Activated CD4-positive, alpha-beta T cell treated with anti-CD3 and anti-CD28 coated beads, Interleukin-2, amount 10 ng/mL, durations not matched to agents 24 days and 14 days (primary cell): ENCODE results near the gene CD6. TPM values are rescaled to one million over a fixed set of nuclear protein-coding genes. Genes with fewer than 3 reads are reported as not detected.

Experiments
- DNase-seq: peaks from one replicate; pipeline ENCODE4 v3.0.0; 2022
- H3K27ac Mint-ChIP-seq: one replicate; pipeline ENCODE4 v1.8.0; 2022; ENCODE audit warnings: mild to moderate bottlenecking, mixed read lengths
- H3K27me3 Mint-ChIP-seq: one replicate; pipeline ENCODE4 v1.8.0; 2022; ENCODE audit warnings: mixed read lengths
- H3K36me3 Mint-ChIP-seq: one replicate; pipeline ENCODE4 v1.8.0; 2022; ENCODE audit warnings: low read depth, mild to moderate bottlenecking, mixed read lengths
- H3K4me1 Mint-ChIP-seq: one replicate; pipeline ENCODE4 v1.8.0; 2021; ENCODE audit warnings: mixed read lengths
- H3K4me3 Mint-ChIP-seq: one replicate; pipeline ENCODE4 v1.8.0; 2022; ENCODE audit warnings: mild to moderate bottlenecking, moderate library complexity, mixed read lengths
- H3K9me3 Mint-ChIP-seq: one replicate; pipeline ENCODE4 v1.8.0; 2021; ENCODE audit warnings: mixed read lengths
- intact Hi-C: fragments of 100-400 bp; cut with micrococcal nuclease; formaldehyde crosslinking; loops from one replicate; pipeline ENCODE4 v1.15.1; 2023
- total RNA-seq: library from RNA; stranded (reverse); gene quantifications from 2 replicates; pipeline ENCODE4 v1.2.3, GENCODE V29; 2022

Gene CD6
- total RNA-seq, 1 donor from 2014 or later = 421 TPM

- H3K9me3 Mint-ChIP-seq = no peaks in the 10 kb centered on the region
- H3K27me3 Mint-ChIP-seq = no peaks in the 10 kb centered on the region
- H3K36me3 Mint-ChIP-seq = peaks cover 71% of the 10 kb centered on the region
- peaks cover 71% of the 10 kb centered on the region for H3K4me1 Mint-ChIP-seq
- DNase-seq = peak; percentile 95
- H3K4me3 Mint-ChIP-seq = peak overlapping the region; percentile 67
- peak overlapping the region; percentile 90 for H3K27ac Mint-ChIP-seq
- intact Hi-C loops = loop anchor here (1.0 to 10.0 kb wide), 6 partner anchors 17 to 187 kb away; partner anchors contain the start of genes CD6 and TMEM109
Measured at GRCh38 chr11:61021661-61022212, 50.3 kb downstream of the CD6 start.

DNA sequence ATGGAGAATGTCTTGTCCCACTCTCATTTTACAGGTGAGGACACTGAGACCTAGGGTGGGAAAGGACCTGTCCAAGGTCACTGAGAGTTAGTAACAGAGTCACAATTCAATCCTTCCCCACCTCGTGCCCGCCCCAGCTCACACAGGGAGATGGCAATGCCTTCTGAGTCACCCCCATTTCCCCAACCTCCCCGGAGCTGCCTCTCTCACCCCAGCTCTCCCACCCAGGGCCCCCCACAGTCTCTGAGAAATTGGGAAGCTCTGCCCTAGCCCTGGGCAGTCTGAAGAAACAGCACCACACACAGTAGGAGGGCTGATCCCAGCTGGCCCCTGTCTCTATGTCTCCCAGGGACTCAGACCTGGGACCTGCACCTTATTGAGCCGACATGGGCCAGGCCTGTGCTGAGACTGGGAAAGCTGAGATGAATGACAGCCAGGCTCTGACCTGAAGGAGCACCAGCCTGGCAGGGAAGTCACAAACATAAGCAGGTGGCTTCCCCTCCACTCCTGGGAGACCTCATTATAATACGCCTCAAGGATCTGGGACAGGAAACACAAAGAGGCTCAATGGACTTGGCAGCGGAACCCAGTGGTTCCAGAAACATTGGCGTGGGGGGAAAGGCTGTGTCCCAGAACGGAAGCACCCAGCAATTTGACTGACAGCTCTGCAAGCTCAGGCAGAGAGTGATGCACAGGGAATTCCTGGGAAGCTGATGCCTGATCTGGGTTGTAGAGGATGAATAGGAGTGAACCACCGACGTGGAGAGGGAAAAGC, 51.0 kb downstream of the CD6 start:
- peaks cover 77% of the 10 kb centered on the region for H3K4me1 Mint-ChIP-seq
- peaks cover 70% of the 10 kb centered on the region for H3K36me3 Mint-ChIP-seq
- no peaks in the 10 kb centered on the region for H3K9me3 Mint-ChIP-seq
- H3K27me3 Mint-ChIP-seq = no peaks in the 10 kb centered on the region
- peak; percentile 70 for DNase-seq
- intact Hi-C loops = loop anchor here (1.0 to 10.0 kb wide), 6 partner anchors 36 to 188 kb away; partner anchors contain the start of genes CD6 and TMEM109
- H3K27ac Mint-ChIP-seq = peak overlapping the region; percentile 90
- H3K4me3 Mint-ChIP-seq = peak overlapping the region; percentile 67

GRCh38 chr11:61023086-61023965, 51.8 kb downstream of the CD6 start:
- H3K4me3 Mint-ChIP-seq = peak overlapping the region; percentile 62

GRCh38 chr11:61023966-61024295, 52.5 kb downstream of the CD6 start:
- no peaks in the 10 kb centered on the region for H3K27me3 Mint-ChIP-seq
- DNase-seq = no peak
- peaks cover 86% of the 10 kb centered on the region for H3K4me1 Mint-ChIP-seq
- H3K27ac Mint-ChIP-seq = peak overlapping the region; percentile 90
- peaks cover 70% of the 10 kb centered on the region for H3K36me3 Mint-ChIP-seq
- intact Hi-C loops = loop anchor here (1.0 to 10.0 kb wide), 6 partner anchors 37 to 189 kb away; partner anchors contain the start of genes CD6 and TMEM109
- H3K9me3 Mint-ChIP-seq = no peaks in the 10 kb centered on the region
- H3K4me3 Mint-ChIP-seq = peak overlapping the region; percentile 62

More at GRCh38 chr11:61023086-61023965, 51.8 kb downstream of the CD6 start:
- Mint-ChIP-seq H3K4me1 (peaks cover 84% of the 10 kb centered on the region), H3K27ac (peak overlapping the region; percentile 90), H3K9me3 (no peaks in the 10 kb centered on the region), H3K27me3 (no peaks in the 10 kb centered on the region), H3K36me3 (peaks cover 73% of the 10 kb centered on the region)
- intact Hi-C loops = loop anchor here (1.0 to 10.0 kb wide), 6 partner anchors 37 to 189 kb away; partner anchors contain the start of genes CD6 and TMEM109
- DNase-seq = peak; percentile 88

GRCh38 chr11:61024938-61025820, 53.7 kb downstream of the CD6 start:
- peak overlapping the region; percentile 88 for H3K4me3 Mint-ChIP-seq
- peaks cover 89% of the 10 kb centered on the region for H3K4me1 Mint-ChIP-seq
- no peaks in the 10 kb centered on the region for H3K9me3 Mint-ChIP-seq
- intact Hi-C loops = loop anchor here (10.0 kb wide), 2 partner anchors 110 to 190 kb away; partner anchors contain the start of gene TMEM109
- peaks cover 69% of the 10 kb centered on the region for H3K36me3 Mint-ChIP-seq
- H3K27ac Mint-ChIP-seq = peak overlapping the region; percentile 97
- no peaks in the 10 kb centered on the region for H3K27me3 Mint-ChIP-seq
- DNase-seq = no peak

- intact Hi-C loops = loop anchor here (10.0 kb wide), 2 partner anchors 111 to 191 kb away; partner anchors contain the start of gene TMEM109
- peaks cover 69% of the 10 kb centered on the region for H3K36me3 Mint-ChIP-seq
- peak overlapping the region; percentile 97 for H3K27ac Mint-ChIP-seq
- no peak for DNase-seq
- H3K4me1 Mint-ChIP-seq = peaks cover 85% of the 10 kb centered on the region
- no peaks in the 10 kb centered on the region for H3K9me3 Mint-ChIP-seq
- no peaks in the 10 kb centered on the region for H3K27me3 Mint-ChIP-seq
- peak overlapping the region; percentile 88 for H3K4me3 Mint-ChIP-seq
Measured at GRCh38 chr11:61025821-61026120, 54.3 kb downstream of the CD6 start.

DNA sequence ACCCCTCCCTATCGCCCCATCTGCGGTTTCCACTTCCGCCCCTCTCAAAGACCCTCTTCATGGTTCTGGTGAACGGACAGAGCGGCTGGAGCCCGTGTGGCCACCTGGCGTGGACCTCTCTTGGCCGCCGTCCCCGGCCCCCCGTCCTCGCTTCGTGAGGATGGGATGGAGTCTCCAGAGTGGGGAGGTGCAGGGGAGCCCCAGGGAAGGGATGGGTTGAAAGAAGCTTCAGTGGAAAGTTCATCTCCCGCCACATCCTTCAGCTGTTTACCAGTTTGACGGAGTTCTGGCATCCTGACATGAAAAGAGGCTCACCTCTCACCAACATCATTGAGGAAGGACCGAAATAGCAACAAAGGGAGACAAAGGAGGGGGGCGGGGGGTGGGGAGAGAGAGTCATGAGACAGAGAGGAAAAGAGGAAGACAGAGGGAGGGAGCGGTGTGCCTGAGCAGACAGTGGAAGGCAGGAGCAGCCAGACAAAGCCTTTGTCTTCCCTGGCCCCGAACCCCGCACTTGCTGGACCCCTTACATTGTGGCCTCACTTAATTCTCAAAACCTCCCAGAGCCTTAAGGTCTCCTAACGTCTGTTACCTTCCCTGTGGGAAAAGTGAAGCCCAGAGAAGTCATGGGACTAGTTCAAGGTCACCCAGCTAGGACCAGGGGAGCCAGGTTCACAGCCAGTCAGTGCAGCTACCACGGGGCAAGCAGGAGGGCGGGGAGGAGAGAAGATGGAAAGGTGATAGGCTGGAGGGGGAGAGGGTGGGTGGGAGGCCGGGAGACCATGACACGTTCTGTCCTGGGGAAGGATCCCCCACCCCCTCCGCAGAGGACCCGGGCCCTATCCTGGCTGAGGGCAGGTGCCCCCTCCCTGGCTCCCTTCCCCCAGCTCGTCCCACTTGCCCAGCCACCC, 54.9 kb downstream of the CD6 start:
- Mint-ChIP-seq H3K4me3 (peak overlapping the region; percentile 88), H3K27me3 (no peaks in the 10 kb centered on the region), H3K36me3 (peaks cover 67% of the 10 kb centered on the region), H3K4me1 (peaks cover 83% of the 10 kb centered on the region), H3K9me3 (no peaks in the 10 kb centered on the region), H3K27ac (peak overlapping the region; percentile 97)
- intact Hi-C loops = loop anchor here (10.0 kb wide), 2 partner anchors 112 to 192 kb away; partner anchors contain the start of gene TMEM109
- peak; percentile 90 for DNase-seq

- DNase-seq = peak; percentile 83
- intact Hi-C loops = loop anchor here (10.0 kb wide), 2 partner anchors 112 to 192 kb away; partner anchors contain the start of gene TMEM109
- Mint-ChIP-seq H3K27me3 (no peaks in the 10 kb centered on the region), H3K9me3 (no peaks in the 10 kb centered on the region), H3K4me1 (peaks cover 80% of the 10 kb centered on the region), H3K36me3 (peaks cover 69% of the 10 kb centered on the region), H3K4me3 (peak overlapping the region; percentile 88), H3K27ac (peak overlapping the region; percentile 97)
Measured at GRCh38 chr11:61027141-61027840, 55.8 kb downstream of the CD6 start.

DNA sequence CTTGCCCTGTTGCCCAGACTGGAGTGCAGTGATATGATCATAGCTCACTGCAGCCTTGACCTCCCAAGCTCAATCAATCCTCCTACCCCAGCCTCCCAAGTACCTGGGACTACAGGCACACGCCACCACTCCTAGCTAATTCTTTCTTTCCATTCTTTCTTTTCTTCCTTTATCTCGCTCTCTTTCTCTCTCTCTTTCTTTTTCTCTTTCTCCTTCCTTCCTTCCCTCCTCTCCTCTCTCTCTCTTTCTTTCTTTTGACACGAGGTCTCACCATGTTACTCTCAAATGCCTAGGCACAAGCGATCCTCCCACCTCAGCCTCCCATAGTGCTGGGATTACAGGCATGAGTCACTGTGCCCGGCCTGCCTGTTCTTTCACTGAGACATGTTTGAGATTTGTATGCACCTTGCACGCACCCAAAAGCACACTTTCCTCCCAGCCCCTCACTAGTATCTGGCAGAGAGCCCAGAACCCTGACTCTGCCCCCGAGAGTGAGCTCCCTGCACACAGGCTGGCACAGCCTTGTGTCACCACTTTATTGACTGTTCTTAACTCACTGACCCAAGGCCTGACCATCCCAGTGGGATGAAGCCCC, 56.8 kb downstream of the CD6 start:
- Mint-ChIP-seq H3K9me3 (no peaks in the 10 kb centered on the region), H3K4me1 (peaks cover 77% of the 10 kb centered on the region), H3K27me3 (no peaks in the 10 kb centered on the region), H3K27ac (peak overlapping the region; percentile 97), H3K36me3 (peaks cover 69% of the 10 kb centered on the region), H3K4me3 (peak overlapping the region; percentile 88)
- intact Hi-C loops = loop anchor here (1.0 to 10.0 kb wide), 4 partner anchors 9 to 193 kb away; partner anchors contain the start of gene TMEM109
- DNase-seq = peak; percentile 83

GRCh38 chr11:61032824-61033223, 61.3 kb downstream of the CD6 start:
- Mint-ChIP-seq H3K9me3 (no peaks in the 10 kb centered on the region), H3K27ac (no peak overlapping the region), H3K36me3 (peaks cover 67% of the 10 kb centered on the region), H3K4me1 (peaks cover 72% of the 10 kb centered on the region), H3K4me3 (no peak overlapping the region), H3K27me3 (no peaks in the 10 kb centered on the region)
- intact Hi-C loops = no loop called here
- no peak for DNase-seq

DNA sequence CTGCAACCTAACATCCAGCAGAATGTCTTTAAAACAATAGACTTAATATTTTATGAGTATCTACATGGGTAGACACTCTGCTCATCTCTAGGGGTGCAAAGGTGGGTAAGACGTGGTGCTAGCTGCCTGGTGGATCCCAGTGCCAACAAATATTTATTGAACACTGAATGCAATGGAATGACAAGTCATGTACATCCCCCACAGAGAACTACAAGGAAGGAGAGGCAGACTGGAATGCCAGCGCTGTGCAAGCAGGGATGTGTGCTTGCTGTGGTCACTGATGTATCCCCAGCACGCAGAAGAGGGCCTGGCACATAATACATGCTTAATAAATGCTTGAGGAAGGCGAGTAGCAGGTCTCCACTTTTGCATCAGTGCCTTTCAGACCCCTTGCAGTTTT, 61.9 kb downstream of the CD6 start:
- H3K27ac Mint-ChIP-seq = no peak overlapping the region
- no peaks in the 10 kb centered on the region for H3K27me3 Mint-ChIP-seq
- H3K9me3 Mint-ChIP-seq = no peaks in the 10 kb centered on the region
- H3K4me1 Mint-ChIP-seq = peaks cover 68% of the 10 kb centered on the region
- intact Hi-C loops = no loop called here
- DNase-seq = no peak
- no peak overlapping the region for H3K4me3 Mint-ChIP-seq
- H3K36me3 Mint-ChIP-seq = peaks cover 63% of the 10 kb centered on the region
